Spleen (tissue), 11 donors: Measurements from ENCODE around the gene COQ4. TPM values are rescaled to one million over a fixed set of nuclear protein-coding genes. Genes with fewer than 3 reads are reported as not detected.

Experiments
- DNase-seq: peaks from one replicate; pipeline ENCODE4 v3.0.0-alpha.2; 2020
- H3K27ac ChIP-seq, 8 donors: fragments of 200-600 bp; sonication (generic) in 7 of 8; 1 replicate in 4 of 8; 2 replicates in 4 of 8; pipeline versions ENCODE4 v1.5.0 to v1.8.0; 2016 to 2021; ENCODE audit warnings: inconsistent platforms in 4 of 8, mild to moderate bottlenecking in 4 of 8, moderate library complexity in 1 of 8
- H3K27me3 ChIP-seq, 7 donors: fragments of 200-600 bp; sonication (generic) in 6 of 7; replicated peaks in 1 of 7; 1 replicate in 4 of 7; 2 replicates in 3 of 7; pipeline versions ENCODE4 v1.5.0 to v1.8.0; 2016 to 2021; ENCODE audit warnings: inconsistent platforms in 3 of 7, mild to moderate bottlenecking in 1 of 7
- H3K36me3 ChIP-seq, 6 donors: fragments of 200-600 bp; sonication (generic) in 5 of 6; 1 replicate in 4 of 6; 2 replicates in 2 of 6; pipeline versions ENCODE4 v1.5.0 to v1.8.0; 2016 to 2021; ENCODE audit warnings: inconsistent platforms in 2 of 6
- H3K4me1 ChIP-seq, 6 donors: fragments of 200-600 bp; sonication (generic) in 5 of 6; 1 replicate in 3 of 6; 2 replicates in 3 of 6; pipeline versions ENCODE4 v1.5.0 to v1.8.0; 2016 to 2021; ENCODE audit warnings: inconsistent platforms in 3 of 6
- H3K4me3 ChIP-seq, 8 donors: fragments of 200-600 bp; sonication (generic) in 7 of 8; 1 replicate in 4 of 8; 2 replicates in 4 of 8; pipeline versions ENCODE4 v1.5.0 to v1.8.0; 2016 to 2021; ENCODE audit warnings: inconsistent platforms in 4 of 8, mild to moderate bottlenecking in 4 of 8, moderate library complexity in 2 of 8
- H3K9me3 ChIP-seq, 8 donors: fragments of 200-600 bp; sonication (generic) in 7 of 8; 1 replicate in 4 of 8; 2 replicates in 4 of 8; pipeline versions ENCODE4 v1.5.0 to v1.8.0; 2016 to 2021; ENCODE audit warnings: inconsistent platforms in 4 of 8
- CTCF ChIP-seq, 11 experiments: fragments of 200-600 bp in 7 of 11; fragments of 450-650 bp in 4 of 11; sonication (generic) in 4 of 11; IDR thresholded peaks in 8 of 11; conservative IDR thresholded peaks in 3 of 11; 1 replicate in 7 of 11; 2 replicates in 4 of 11; pipeline versions ENCODE4 v1.4.0 to v1.8.0; 2016 to 2021; ENCODE audit warnings: antibody characterized with exemption in 11 of 11, inconsistent platforms in 4 of 11, mild to moderate bottlenecking in 1 of 11
- POLR2A ChIP-seq, 3 donors: fragments of 450-650 bp; IDR thresholded peaks; one replicate each; pipeline ENCODE4 v1.5.1; 2017; ENCODE audit warnings: antibody characterized with exemption in 3 of 3, mild to moderate bottlenecking in 1 of 3
- POLR2AphosphoS5 ChIP-seq, 3 donors: sonication (generic); formaldehyde crosslinking; IDR thresholded peaks; one replicate each; pipeline ENCODE4 v1.5.1; 2017; ENCODE audit warnings: antibody characterized with exemption in 3 of 3
- WGBS, 5 donors: extraction: QIAGEN DNeasy Blood & Tissue Kit in 3 of 5; methylation state at CpG; one replicate each; pipeline versions ENCODE4 v1.1.5 to v1.1.7; 2013 to 2018; 5-methylcytosine and 5-hydroxymethylcytosine counted together
- intact Hi-C: fragments of 100-400 bp; cut with DNase I; formaldehyde crosslinking; loops from one replicate; pipeline ENCODE4 v1.15.0; 2023; ENCODE audit warnings: low total_unique reads
- polyA plus RNA-seq, 3 donors: library from polyadenylated mRNA; stranded (reverse); fragments of 200-250 nt; gene quantifications; one replicate each; pipeline ENCODE4 v1.2.1, GENCODE V29; 2013
- total RNA-seq, 7 donors: library from RNA; depleted of rRNA in 3 of 7; stranded (reverse); fragments of >200 nt in 3 of 7; fragmentation: NEBNext Ultra II Directional in 4 of 7; extraction: Animal tissue kit (Norgen Biotek cat#: 25700) in 4 of 7; gene quantifications; one replicate each; pipeline versions ENCODE4 v1.1.0 to v1.2.1, GENCODE V29; 2016 to 2021
- donor health status: healthy with polysubstance abuse.
- donor health status: DM: no; HTN: no; CAD: no; lungs with moderate emphysema.
- donor health status: DM: no; HTN: no; CAD: no.
- donor health status: Bipolar disorder and iron deficiency.
- donor health status: healthy.
- donor health status: DM: no; HTN: no; CAD: no.
- donor health status: DM: yes; HTN: yes; CAD: no.

The COQ4 gene
- total and polyA plus RNA-seq, 10 donors: 23.9 to 63.7 (median 38.2) TPM

DNA sequence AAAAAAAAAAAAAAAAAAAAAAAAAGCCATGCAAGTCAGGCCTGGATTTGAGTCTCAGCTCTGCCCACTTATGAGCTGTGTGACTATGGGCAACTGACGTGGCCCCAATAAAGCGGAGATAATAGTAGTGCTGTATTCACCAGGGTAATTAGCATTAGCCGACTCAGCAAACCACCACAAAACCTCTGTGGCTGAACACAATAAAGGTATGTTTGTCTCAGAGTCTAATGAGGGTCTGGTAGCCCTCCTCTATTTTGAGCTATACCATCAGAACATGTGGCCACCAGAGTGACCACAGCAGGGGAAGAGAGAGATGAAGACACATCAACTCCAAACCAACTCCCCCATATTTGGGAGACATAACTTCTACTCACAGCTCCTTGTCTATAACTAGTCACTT, 30.6 kb upstream of the COQ4 start:
- Histone ChIP-seq H3K27me3 (no peaks in the 10 kb centered on the region), H3K27ac (no peak overlapping the region), H3K4me3 (no peak overlapping the region), H3K36me3 (peaks cover 0 to 32% (median 9%) of the 10 kb centered on the region in 6 donors), H3K9me3 (no peaks in the 10 kb centered on the region), H3K4me1 (peaks cover 0 to 9% (median 1%) of the 10 kb centered on the region in 6 donors)
- DNase-seq: no peak
- TF ChIP-seq POLR2AphosphoS5 (IDR thresholded peaks at IDR 0.05) (no peak), CTCF (IDR thresholded peaks at IDR 0.05 in 8 of 11, conservative IDR thresholded peaks at IDR 0.05 in 3 of 11) (no peak), POLR2A (IDR thresholded peaks at IDR 0.05) (no peak)
- intact Hi-C loops: no loop called here
- WGBS, 5 donors: 81 to 96% (median 90%) methylated on average over 3 of the region's 3 CpGs

GRCh38 chr9:128293091-128293490, 29.5 kb upstream of the COQ4 start:
- no peaks in the 10 kb centered on the region for H3K9me3 ChIP-seq
- peaks cover 0 to 23% (median 6%) of the 10 kb centered on the region in 6 donors for H3K36me3 ChIP-seq
- H3K27ac ChIP-seq: no peak overlapping the region
- 75 to 82% (median 77%) methylated on average over 4 of the region's 4 CpGs for WGBS, 5 donors
- TF ChIP-seq CTCF (IDR thresholded peaks at IDR 0.05 in 8 of 11, conservative IDR thresholded peaks at IDR 0.05 in 3 of 11): no peak
- no peak for TF ChIP-seq POLR2AphosphoS5 (IDR thresholded peaks at IDR 0.05)
- TF ChIP-seq POLR2A (IDR thresholded peaks at IDR 0.05): no peak
- no peaks in the 10 kb centered on the region for H3K27me3 ChIP-seq
- intact Hi-C loops: no loop called here
- H3K4me1 ChIP-seq: peaks cover 0 to 9% (median 1%) of the 10 kb centered on the region in 6 donors
- DNase-seq: no peak
- no peak overlapping the region for H3K4me3 ChIP-seq

- Histone ChIP-seq H3K4me3 (no peak overlapping the region), H3K36me3 (peaks cover 0 to 12% (median 0%) of the 10 kb centered on the region in 6 donors), H3K9me3 (no peaks in the 10 kb centered on the region), H3K27ac (no peak overlapping the region), H3K27me3 (no peaks in the 10 kb centered on the region), H3K4me1 (peaks cover 0 to 5% (median 1%) of the 10 kb centered on the region in 6 donors)
- intact Hi-C loops: no loop called here
- no peak for DNase-seq
- WGBS, 5 donors: 79 to 86% (median 80%) methylated on average over 4 of the region's 4 CpGs
- no peak for TF ChIP-seq POLR2A (IDR thresholded peaks at IDR 0.05)
These were observed 28.5 kb upstream of the COQ4 start for GRCh38 chr9:128294142-128294541.

GRCh38 chr9:128296340-128297220, 26.1 kb upstream of the COQ4 start:
- peaks cover 0 to 5% (median 1%) of the 10 kb centered on the region in 6 donors for H3K4me1 ChIP-seq
- no peak overlapping the region for H3K4me3 ChIP-seq
- 80 to 90% (median 87%) methylated on average over 14 to 16 of the region's 16 CpGs for WGBS, 5 donors
- H3K36me3 ChIP-seq: no peaks in the 10 kb centered on the region
- H3K9me3 ChIP-seq: no peaks in the 10 kb centered on the region
- DNase-seq: no peak
- TF ChIP-seq POLR2A (IDR thresholded peaks at IDR 0.05) (no peak), CTCF (IDR thresholded peaks at IDR 0.05 in 8 of 11, conservative IDR thresholded peaks at IDR 0.05 in 3 of 11) (no peak), POLR2AphosphoS5 (IDR thresholded peaks at IDR 0.05) (no peak)
- intact Hi-C loops: no loop called here
- H3K27me3 ChIP-seq: no peaks in the 10 kb centered on the region
- no peak overlapping the region for H3K27ac ChIP-seq
